Esophagus squamous epithelium (tissue), 4 donors: ENCODE data around the gene MRPS9.

Source experiments
- CTCF ChIP-seq, 6 experiments: fragments of 450-650 bp in 4 of 6; fragments of 200-600 bp in 2 of 6; sonication (generic) in 2 of 6; IDR thresholded peaks; one replicate each; pipeline ENCODE4 v1.5.1; 2016 to 2019; ENCODE audit warnings: antibody characterized with exemption in 6 of 6, mild to moderate bottlenecking in 4 of 6, moderate library complexity in 4 of 6
- POLR2A ChIP-seq, 4 donors: fragments of 450-650 bp; IDR thresholded peaks; one replicate each; pipeline ENCODE4 v1.6.1; 2017; ENCODE audit warnings: antibody characterized with exemption in 4 of 4, mild to moderate bottlenecking in 4 of 4, moderate library complexity in 3 of 4

GRCh38 chr2:105100046-105100840 is 62.4 kb downstream of the MRPS9 start:
- TF ChIP-seq CTCF (IDR thresholded peaks at IDR 0.05) (no peak), POLR2A (IDR thresholded peaks at IDR 0.05) (no peak)
